H1 (cell line): ENCODE data around the gene ZNRF3. TPM values are rescaled to one million over a fixed set of nuclear protein-coding genes. Genes with fewer than 3 reads are reported as not detected.

Source experiments
- CTCF ChIA-PET: fragments of 300-600 bp; sonication (Branson Sonifier 250); formaldehyde crosslinking; loops from one replicate; lab custom pipeline; 2021; ENCODE audit not compliant: partially characterized antibody; lab: Charles Lee
- POLR2A ChIA-PET: fragments of 300-600 bp; sonication (Branson Sonifier 250); formaldehyde crosslinking; loops from one replicate; lab custom pipeline; 2021; ENCODE audit warnings: inconsistent platforms; ENCODE audit not compliant: partially characterized antibody; lab: Charles Lee
- DNase-seq, 2 experiments: peaks; one replicate each; pipeline versions ENCODE4 v3.0.0 to v3.0.0-alpha.2; 2010 to 2022; ENCODE audit warnings: low spot score in 2 of 2, low read depth in 1 of 2, mixed read lengths in 1 of 2
- FAIRE-seq: peaks from 2 replicates; lab custom pipeline; 2011; peaks lifted over from hg19 to GRCh38; lab: Jason Lieb, UNC
- H2AFZ ChIP-seq: 2 replicates; pipeline ENCODE4 v1.8.1; 2012; ENCODE audit warnings: low read length, inconsistent platforms
- H2AK5ac ChIP-seq: 2 replicates; pipeline ENCODE4 v1.6.1; 2013; ENCODE audit warnings: low read depth, low read length
- H2BK120ac ChIP-seq: replicated peaks from 2 replicates; pipeline ENCODE3; 2013; ENCODE audit warnings: low read depth, low read length, inconsistent platforms
- H2BK12ac ChIP-seq: 2 replicates; pipeline ENCODE4 v1.6.1; 2013; ENCODE audit warnings: low read depth, low read length
- H2BK15ac ChIP-seq: 2 replicates; pipeline ENCODE4 v1.6.1; 2013; ENCODE audit warnings: low read length
- H2BK20ac ChIP-seq: 2 replicates; pipeline ENCODE4 v1.6.1; 2013; ENCODE audit warnings: low read length
- H2BK5ac ChIP-seq: 2 replicates; pipeline ENCODE4 v1.6.1; 2013; ENCODE audit warnings: low read depth, low read length
- H3K14ac ChIP-seq: 2 replicates; pipeline ENCODE4 v1.6.1; 2013; ENCODE audit warnings: inconsistent platforms; ENCODE audit not compliant: insufficient read length
- H3K18ac ChIP-seq: 2 replicates; pipeline ENCODE4 v1.6.1; 2013; ENCODE audit warnings: low read length; ENCODE audit errors: extremely low read depth
- H3K23ac ChIP-seq: 2 replicates; pipeline ENCODE4 v1.6.1; 2013; ENCODE audit warnings: inconsistent platforms; ENCODE audit not compliant: insufficient read length
- H3K23me2 ChIP-seq: 2 replicates; pipeline ENCODE4 v1.6.1; 2013; ENCODE audit warnings: low read depth, low read length
- H3K27ac ChIP-seq: 2 replicates; pipeline ENCODE4 v1.6.1; 2011; ENCODE audit warnings: low read depth, low read length, inconsistent platforms
- H3K27me3 ChIP-seq, 4 experiments: replicated peaks in 1 of 4; 1 replicate in 1 of 4; 2 replicates in 3 of 4; pipeline versions ENCODE4 v1.6.1 to v1.8.1; 2011 to 2013; ENCODE audit warnings: low read length in 3 of 4, mild to moderate bottlenecking in 3 of 4, inconsistent platforms in 2 of 4, mixed read lengths in 2 of 4, moderate library complexity in 1 of 4; ENCODE audit not compliant: control insufficient read depth in 3 of 4, insufficient read depth in 3 of 4; ENCODE audit errors: extremely low read depth in 1 of 4
- H3K36me3 ChIP-seq, 4 experiments: 2 replicates each; pipeline versions ENCODE4 v1.6.1 to v1.8.1; 2011 to 2013; ENCODE audit warnings: mild to moderate bottlenecking in 4 of 4, low read length in 3 of 4, moderate library complexity in 2 of 4, control low read depth in 1 of 4, inconsistent platforms in 1 of 4; ENCODE audit not compliant: insufficient read depth in 4 of 4, control insufficient read depth in 2 of 4
- H3K4ac ChIP-seq: replicated peaks from 2 replicates; pipeline ENCODE3; 2013; ENCODE audit warnings: low read length, low read depth, mixed read lengths, inconsistent platforms; ENCODE audit not compliant: insufficient read length
- H3K4me1 ChIP-seq, 4 experiments: replicated peaks in 1 of 4; 1 replicate in 1 of 4; 2 replicates in 3 of 4; pipeline versions ENCODE4 v1.6.1 to v1.8.1; 2011 to 2013; ENCODE audit warnings: low read length in 3 of 4, inconsistent platforms in 2 of 4, mixed read lengths in 1 of 4; ENCODE audit not compliant: insufficient read depth in 4 of 4, control insufficient read depth in 3 of 4
- H3K4me2 ChIP-seq, 2 experiments: 2 replicates each; pipeline versions ENCODE4 v1.6.1 to v1.8.1; 2011 to 2013; ENCODE audit warnings: low read depth in 2 of 2, low read length in 2 of 2, control low read depth in 1 of 2, inconsistent platforms in 1 of 2, mild to moderate bottlenecking in 1 of 2; ENCODE audit not compliant: insufficient read depth in 1 of 2
- H3K4me3 ChIP-seq, 4 experiments: fragments of 200-600, 300-600 bp in 1 of 4; sonication (generic), shearing (Covaris generic), sonication (Bioruptor Twin) in 1 of 4; 2 replicates each; pipeline versions ENCODE4 v1.5.1 to v1.8.1; 2011 to 2016; ENCODE audit warnings: low read length in 4 of 4, low read depth in 3 of 4, control low read depth in 2 of 4, inconsistent platforms in 2 of 4, mild to moderate bottlenecking in 2 of 4, mixed read lengths in 1 of 4, moderate library complexity in 1 of 4; ENCODE audit not compliant: insufficient read depth in 2 of 4; ENCODE audit errors: extremely low read depth in 1 of 4
- H3K56ac ChIP-seq: replicated peaks from 2 replicates; pipeline ENCODE3; 2013; ENCODE audit warnings: low read depth, mild to moderate bottlenecking, mixed read lengths, low read length, inconsistent platforms; ENCODE audit not compliant: insufficient read length
- H3K79me1 ChIP-seq: 2 replicates; pipeline ENCODE4 v1.6.1; 2013; ENCODE audit warnings: low read depth, low read length, control low read depth
- H3K79me2 ChIP-seq, 2 experiments: 2 replicates each; pipeline versions ENCODE4 v1.6.1 to v1.8.1; 2012 to 2013; ENCODE audit warnings: low read length in 2 of 2, mild to moderate bottlenecking in 2 of 2, inconsistent platforms in 1 of 2; ENCODE audit not compliant: insufficient read depth in 2 of 2, control insufficient read depth in 1 of 2
- H3K9ac ChIP-seq, 4 experiments: replicated peaks in 1 of 4; 1 replicate in 1 of 4; 2 replicates in 3 of 4; pipeline versions ENCODE4 v1.6.1 to v1.8.1; 2011 to 2013; ENCODE audit warnings: low read depth in 3 of 4, low read length in 3 of 4, control low read depth in 2 of 4, mild to moderate bottlenecking in 2 of 4, moderate library complexity in 2 of 4, inconsistent platforms in 1 of 4; ENCODE audit errors: extremely low read depth in 1 of 4
- H3K9me3 ChIP-seq, 2 experiments: 2 replicates each; pipeline versions ENCODE4 v1.6.1 to v1.8.1; 2012 to 2013; ENCODE audit warnings: mild to moderate bottlenecking in 2 of 2, moderate library complexity in 2 of 2, control low read depth in 1 of 2, inconsistent platforms in 1 of 2, low read depth in 1 of 2, low read length in 1 of 2, mixed read lengths in 1 of 2; ENCODE audit not compliant: insufficient read depth in 2 of 2
- H4K20me1 ChIP-seq, 2 experiments: replicated peaks in 1 of 2; 2 replicates each; pipeline versions ENCODE3 to v1.8.1; 2011 to 2013; ENCODE audit warnings: inconsistent platforms in 2 of 2, low read length in 2 of 2, mild to moderate bottlenecking in 1 of 2; ENCODE audit not compliant: insufficient read depth in 2 of 2, control insufficient read depth in 1 of 2
- H4K5ac ChIP-seq: 2 replicates; pipeline ENCODE4 v1.6.1; 2013; ENCODE audit warnings: low read length, low read depth, mixed read lengths, inconsistent platforms; ENCODE audit not compliant: insufficient read length
- H4K8ac ChIP-seq: 2 replicates; pipeline ENCODE4 v1.8.0; 2013; ENCODE audit warnings: mild to moderate bottlenecking, moderate library complexity, low read length, inconsistent platforms; ENCODE audit not compliant: insufficient read depth; ENCODE audit errors: extremely low read depth
- H4K91ac ChIP-seq: replicated peaks from 2 replicates; pipeline ENCODE3; 2013; ENCODE audit warnings: low read length, mixed read lengths, inconsistent platforms; ENCODE audit not compliant: insufficient read length
- CBX8 ChIP-seq: fragments of 300-800, 300-1000 bp; sonication (generic); IDR thresholded peaks from 2 replicates; pipeline ENCODE4 v1.7.1; 2016; ENCODE audit warnings: low read depth, low read length, borderline replicate concordance
- CEBPB ChIP-seq: IDR thresholded peaks from 2 replicates; pipeline ENCODE4 v1.6.1; 2012; ENCODE audit warnings: low read depth, low read length
- CREB1 ChIP-seq: IDR thresholded peaks from 2 replicates; pipeline ENCODE4 v1.6.1; 2012; ENCODE audit warnings: inconsistent platforms
- GABPA ChIP-seq: IDR thresholded peaks from 2 replicates; pipeline ENCODE4 v1.6.1; 2011; ENCODE audit warnings: mild to moderate bottlenecking, low read length, moderate library complexity, borderline replicate concordance; ENCODE audit not compliant: insufficient read depth
- KDM1A ChIP-seq: fragments of 200-600, 300-600 bp; sonication (generic); IDR thresholded peaks from 2 replicates; pipeline ENCODE4 v1.7.1; 2016; ENCODE audit warnings: mild to moderate bottlenecking, low read length, borderline replicate concordance
- KDM4A ChIP-seq: IDR thresholded peaks from one replicate; pipeline ENCODE4 v1.7.1; 2012; ENCODE audit warnings: low read depth, mild to moderate bottlenecking, moderate library complexity, low read length, inconsistent platforms; ENCODE audit not compliant: severe bottlenecking
- KDM5A ChIP-seq: fragments of 200-600 bp; IDR thresholded peaks from 2 replicates; pipeline ENCODE4 v1.7.1; 2012; ENCODE audit warnings: mild to moderate bottlenecking, low read length, inconsistent platforms, mixed read lengths
- POLR2A ChIP-seq, 2 experiments: IDR thresholded peaks; 1 replicate in 1 of 2; 2 replicates in 1 of 2; pipeline ENCODE4 v1.6.1; 2011; ENCODE audit warnings: low read depth in 2 of 2, low read length in 2 of 2, mild to moderate bottlenecking in 2 of 2; ENCODE audit errors: control extremely low read depth in 1 of 2
- POU5F1 ChIP-seq: IDR thresholded peaks from 2 replicates; pipeline ENCODE4 v1.6.1; 2011; ENCODE audit warnings: low read depth, mild to moderate bottlenecking, low read length, moderate library complexity
- RFX5 ChIP-seq: IDR thresholded peaks from 2 replicates; pipeline ENCODE4 v1.6.1; 2011; ENCODE audit warnings: low read depth, low read length, improper control_type of control experiment, borderline replicate concordance
- SAP30 ChIP-seq: fragments of 300-600 bp; sonication (generic); IDR thresholded peaks from 2 replicates; pipeline ENCODE4 v1.7.1; 2012; ENCODE audit warnings: low read length, moderate library complexity, mild to moderate bottlenecking, inconsistent platforms; ENCODE audit not compliant: insufficient read depth, insufficient replicate concordance
- SRF ChIP-seq: IDR thresholded peaks from 2 replicates; pipeline ENCODE4 v1.6.1; 2011; ENCODE audit warnings: mild to moderate bottlenecking, low read depth, low read length, moderate library complexity
- TBP ChIP-seq: IDR thresholded peaks from 2 replicates; pipeline ENCODE4 v1.6.1; 2011; ENCODE audit warnings: low read depth, low read length, improper control_type of control experiment
- TEAD4 ChIP-seq: IDR thresholded peaks from 2 replicates; pipeline ENCODE4 v1.6.1; 2012; ENCODE audit warnings: low read depth, low read length, inconsistent platforms, mixed read lengths
- WGBS, 2 experiments: shearing (Covaris generic) in 1 of 2; methylation state at CpG; one replicate each; pipeline versions ENCODE4 v1.1.6 to v1.1.7; 2013 to 2015; ENCODE audit warnings: low lambda C conversion rate in 2 of 2, mixed read lengths in 2 of 2, inconsistent platforms in 1 of 2, low coverage in 1 of 2, missing lambda C conversion rate in 1 of 2; ENCODE audit not compliant: insufficient replicate concordance in 2 of 2, insufficient coverage in 1 of 2, insufficient read length in 1 of 2; ENCODE audit errors: extremely low coverage in 1 of 2, missing lambda C conversion rate in 1 of 2; 5-methylcytosine and 5-hydroxymethylcytosine counted together
- polyA plus RNA-seq, 7 experiments: library from polyadenylated mRNA; depleted of rRNA in 3 of 7; stranded (reverse) in 5 of 7; unstranded in 2 of 7; fragments of >200 nt in 5 of 7; fragments of 200-250 nt in 2 of 7; gene quantifications; 1 replicate in 5 of 7; 2 replicates in 1 of 7; 4 replicates in 1 of 7; pipeline versions ENCODE4 v1.2.1 to v1.2.3, GENCODE V29; 2011 to 2013; ENCODE audit warnings: missing spikeins in 2 of 7, mixed read lengths in 2 of 7
- total RNA-seq: library from RNA; stranded (reverse); fragmentation: NEBNext Ultra II Directional; extraction: Animal tissue kit (Norgen Biotek cat#: 25700); gene quantifications from 2 replicates; pipeline ENCODE4 v1.2.1, GENCODE V29; 2021

ZNRF3 gene
- total and polyA plus RNA-seq, 2 of the 8 experiments (the other 6 are each of a cell fraction or from before 2014, with no cell fraction given) = 14.1 to 21.7 TPM

DNA sequence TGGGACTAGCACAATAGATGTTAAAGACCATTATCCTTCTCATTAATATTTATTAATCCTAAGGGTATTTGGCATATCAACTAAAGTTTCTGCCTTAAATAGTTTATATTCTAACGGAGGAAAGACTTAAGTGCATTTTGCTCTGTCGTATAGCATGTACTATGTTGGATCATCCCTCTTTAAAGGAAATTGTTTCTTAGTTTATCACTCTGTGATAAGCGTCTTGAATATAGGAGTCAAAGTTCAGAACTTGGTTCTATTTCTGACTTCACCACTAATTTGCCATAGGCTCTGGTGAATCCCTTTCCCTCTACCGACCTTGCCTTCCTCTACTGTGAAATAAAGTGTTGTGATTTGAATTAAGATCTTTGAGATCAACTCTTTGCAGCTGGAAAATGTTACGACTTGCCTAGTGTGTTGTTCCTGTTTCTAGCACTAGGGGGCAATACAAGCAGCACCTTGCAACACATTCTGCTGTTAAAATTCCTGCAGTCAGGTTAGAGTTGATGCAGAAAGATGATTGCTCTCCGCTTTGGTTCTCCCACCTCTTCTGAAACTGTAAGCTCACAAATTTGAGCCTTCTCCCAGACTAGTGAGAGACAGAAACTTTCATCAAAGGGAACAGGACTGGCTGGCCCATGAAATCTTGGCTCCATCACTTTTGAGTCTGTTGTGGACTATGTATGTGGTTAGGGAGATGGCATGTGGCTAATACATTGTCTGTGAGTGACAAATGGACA, 27.8 kb upstream of the ZNRF3 start:
- Histone ChIP-seq H2BK15ac (no peak overlapping the region), H3K79me2 (no peaks in the 10 kb centered on the region), H4K20me1 (no peaks in the 10 kb centered on the region), H3K27me3 (no peaks in the 10 kb centered on the region), H3K14ac (no peak overlapping the region), H2AFZ (peak overlapping the region; percentile 87; the same call in 1 of the 2 replicates), H3K27ac (no peak overlapping the region), H3K4me2 (no peak overlapping the region), H2BK120ac (no peak overlapping the region), H4K5ac (no peak overlapping the region), H3K56ac (no peak overlapping the region), H3K23me2 (no peaks in the 10 kb centered on the region), H2BK5ac (no peak overlapping the region), H3K18ac (no peak overlapping the region), H3K4me3 (no peak overlapping the region), H2BK20ac (no peak overlapping the region), H4K91ac (no peak overlapping the region), H3K4me1 (peaks cover 0 to 4% (median 0%) of the 10 kb centered on the region in 4 experiments; a peak in 1 of 7 replicates), H3K36me3 (no peaks in the 10 kb centered on the region), H3K9ac (no peak overlapping the region), H3K79me1 (no peaks in the 10 kb centered on the region), H4K8ac (no peak overlapping the region), H3K23ac (no peak overlapping the region), H2AK5ac (no peak overlapping the region), H2BK12ac (no peak overlapping the region), H3K9me3 (no peaks in the 10 kb centered on the region), H3K4ac (no peak overlapping the region)
- DNase-seq = peak in 1 of 2 experiments; percentile 66
- WGBS, 2 experiments = 50% methylated on average over 6 of the region's 6 CpGs; no CpG with 5 or more reads in 1 of the 2 experiments
- ChIA-PET CTCF (interaction anchor here (0.6 to 5.5 kb wide), 41 partner anchors 9 to 665 kb away, joined by 3 to 67 read pairs (median 4); partner anchors contain the start of genes C22orf31, KREMEN1 and ZNRF3), POLR2A (interaction anchor here (0.8 to 1.5 kb wide), 3 partner anchors 10 to 204 kb away, joined by 3 read pairs; no protein-coding TSS in a partner anchor)
- FAIRE-seq = peak; percentile 96
- no peak for TF ChIP-seq TBP
- no peak for TF ChIP-seq RFX5
- no peak for TF ChIP-seq KDM4A
- no peak for TF ChIP-seq KDM1A
- TF ChIP-seq SRF = no peak
- TF ChIP-seq CBX8 = no peak
- no peak for TF ChIP-seq POLR2A (IDR thresholded peaks at IDR 0.05; ENCODE audit: control extremely low read depth in 1 of 2, low read depth in 2 of 2, low read length in 2 of 2)
- TF ChIP-seq TEAD4 = peak; percentile 70
- no peak for TF ChIP-seq CREB1
- TF ChIP-seq CEBPB = peak; percentile 66
- TF ChIP-seq KDM5A = no peak
- TF ChIP-seq SAP30 = no peak
- TF ChIP-seq GABPA = no peak
- TF ChIP-seq POU5F1 = no peak
